Epidermal melanocyte (primary cell): Measurements from ENCODE around the gene TAF1B.

Experiments used
- DNase-seq: peaks from one replicate; pipeline ENCODE4 v3.0.0; 2011; ENCODE audit warnings: low spot score; ENCODE audit not compliant: insufficient read length

The TAF1B gene

DNA sequence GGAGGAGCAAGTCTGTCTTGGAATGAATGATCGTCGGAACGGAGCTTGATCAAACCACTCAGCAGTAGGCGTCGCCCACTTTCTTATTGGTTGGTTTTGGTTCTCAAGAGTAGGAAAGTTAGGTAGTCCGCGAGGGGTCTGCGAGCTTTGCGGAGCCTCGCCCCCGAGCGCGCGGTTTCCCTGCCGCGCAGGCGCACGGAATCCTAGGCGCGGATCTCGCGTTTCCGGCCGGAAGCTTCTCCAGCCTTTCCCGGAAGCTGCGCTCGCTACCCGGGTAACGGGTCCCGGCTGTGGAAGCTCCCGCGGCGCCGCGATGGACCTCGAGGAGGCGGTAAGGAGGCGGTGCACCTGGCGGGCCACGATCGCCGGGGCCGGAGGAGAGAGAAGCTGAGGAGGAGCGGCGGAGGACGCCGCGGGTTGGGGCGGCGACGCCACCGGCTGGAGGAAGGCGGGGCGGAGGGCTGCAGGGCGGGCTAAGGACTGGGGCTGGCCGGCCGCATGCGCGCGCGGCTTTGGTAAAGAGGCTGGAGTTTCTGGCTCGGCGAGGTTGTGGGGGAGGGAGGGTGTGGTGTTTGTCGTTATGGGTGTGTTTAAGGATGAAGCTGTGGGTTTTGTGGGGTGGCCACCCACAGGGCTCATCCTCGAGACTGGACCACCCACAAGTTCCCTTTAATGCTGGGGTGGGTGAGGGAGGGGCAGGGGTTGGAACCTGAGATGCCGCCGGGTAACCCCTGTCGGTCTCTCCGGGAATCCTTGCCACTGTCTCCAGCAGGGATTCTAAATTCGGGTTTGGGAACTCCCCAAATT, at the start of gene TAF1B:
TSS of gene TAF1B (plus strand) at position 246 of the 807 bp plus-strand sequence. CDS start at position 314, 68 bp downstream.
- DNase-seq, result peak; percentile 86

DNA sequence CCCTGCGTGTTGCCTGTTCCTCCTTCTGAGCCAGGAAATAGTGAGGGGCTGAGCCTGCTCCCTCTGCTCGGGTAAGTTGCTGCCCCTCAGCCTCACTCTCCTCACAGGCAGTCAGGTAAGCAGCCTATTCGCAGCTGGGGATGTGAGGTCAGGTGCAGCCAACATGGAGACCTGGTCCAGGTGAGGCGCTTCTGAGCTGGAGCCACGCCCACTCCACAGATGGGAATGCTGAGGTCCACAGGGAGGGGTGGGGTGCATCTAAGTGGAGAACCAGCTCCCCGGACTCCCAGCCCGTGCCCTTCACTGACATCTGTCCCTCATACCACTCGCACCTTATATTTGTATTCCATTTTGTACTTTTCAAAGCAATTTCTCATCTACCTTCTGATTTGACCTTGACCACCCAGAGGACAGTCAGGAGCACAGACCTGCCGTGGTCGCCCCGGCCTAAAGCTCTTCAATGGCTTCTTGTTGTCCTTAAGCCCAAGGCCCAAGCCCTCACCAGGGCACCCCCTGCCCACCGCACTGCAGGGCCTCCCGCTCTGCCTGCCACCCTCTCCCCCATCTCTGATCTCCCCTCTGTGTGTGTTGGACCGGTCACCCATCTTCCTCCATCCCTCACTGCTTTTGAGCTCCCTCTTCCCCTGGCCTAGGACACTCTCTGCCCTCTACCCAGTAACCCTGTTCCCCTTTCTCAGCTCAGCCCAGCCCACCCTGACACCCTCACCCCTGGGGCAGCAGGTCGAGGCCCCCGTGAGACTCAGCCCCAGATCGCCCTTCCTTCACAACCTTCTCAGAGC, 49.2 kb upstream of the TAF1B start:
- DNase-seq, result no peak

DNA sequence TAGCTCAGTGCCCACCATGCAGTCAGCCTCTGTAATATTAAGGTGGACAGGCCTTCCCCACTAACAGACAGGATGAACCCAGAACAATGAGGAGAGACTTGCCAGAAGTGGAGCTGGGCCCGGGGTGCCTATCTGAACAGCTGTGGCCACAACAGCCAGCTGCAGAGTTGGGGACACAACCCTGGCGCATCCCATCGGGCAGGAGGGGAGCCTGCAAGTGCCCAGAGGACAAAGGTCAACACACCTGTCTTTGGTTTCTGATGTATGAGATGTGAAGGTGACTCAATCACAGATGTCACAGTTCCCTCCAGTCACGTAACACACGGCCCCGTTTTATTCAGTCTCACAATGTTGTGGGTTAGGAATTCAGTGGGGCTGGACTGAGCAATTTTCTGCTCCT, 48.2 kb upstream of the TAF1B start:
- DNase-seq, result no peak

DNA sequence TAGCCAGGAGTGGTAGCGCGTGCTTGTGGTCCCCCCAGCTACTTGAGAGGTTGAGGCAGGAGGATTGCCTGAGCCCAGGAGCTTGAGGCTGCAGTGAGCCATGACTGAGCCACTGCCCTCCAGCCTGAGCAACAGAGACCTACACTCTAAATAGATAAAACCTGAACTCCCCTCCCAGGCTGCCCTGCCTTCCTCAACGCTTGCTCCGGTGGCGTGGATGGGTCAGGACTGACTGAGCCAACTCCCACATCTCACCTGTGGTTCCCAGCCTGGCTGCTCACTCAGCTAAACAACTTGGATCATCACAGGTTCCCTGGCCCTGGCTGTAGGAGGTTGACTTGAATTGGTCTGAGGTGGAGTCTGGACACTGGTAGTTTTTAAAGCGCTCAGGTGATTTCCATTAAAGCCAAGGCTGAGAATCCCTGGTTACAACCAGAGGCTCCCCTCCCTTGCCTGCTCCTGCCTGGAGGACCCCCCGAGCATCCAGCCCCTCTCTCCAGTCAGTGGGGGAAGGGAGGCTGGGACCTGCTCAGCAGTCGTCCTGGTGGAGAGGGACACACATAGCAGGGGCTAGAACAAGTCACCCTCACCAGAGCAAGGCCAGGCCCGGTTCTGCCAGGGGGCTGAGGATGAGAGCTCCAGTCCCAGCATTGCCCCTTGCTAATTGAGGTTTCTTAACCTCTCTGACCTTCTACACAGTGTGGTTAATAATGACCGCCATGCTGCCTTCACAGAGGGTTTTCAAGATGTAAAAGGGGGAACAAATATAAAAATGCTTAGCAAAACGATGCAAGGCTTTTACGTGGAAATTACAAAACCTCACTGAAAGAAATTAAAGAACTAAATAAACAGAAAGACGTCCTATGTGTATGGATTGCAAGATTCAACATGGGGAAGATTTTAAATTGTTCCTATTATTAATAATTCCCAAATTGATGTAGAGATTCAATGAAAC, 46.9 kb upstream of the TAF1B start:
- no peak for DNase-seq

DNA sequence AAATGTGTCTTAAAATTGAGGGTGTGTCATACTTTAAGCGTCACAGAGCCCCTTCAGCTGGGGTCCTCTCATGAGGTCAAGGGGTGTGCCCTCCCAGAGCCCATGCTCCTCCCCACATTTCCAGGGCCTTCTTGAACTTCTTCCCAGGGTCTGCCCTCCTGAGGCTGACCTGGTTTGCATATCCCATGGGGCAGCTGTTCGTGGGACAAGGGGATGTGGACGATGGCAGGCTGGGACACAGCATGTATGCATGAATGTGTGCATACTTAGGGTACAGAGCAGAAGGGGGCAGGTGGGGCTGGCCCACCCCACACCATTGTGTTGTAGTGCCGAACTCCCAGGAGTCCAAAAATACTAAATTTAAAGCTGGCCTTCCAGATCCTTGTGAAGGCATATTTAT, 46.2 kb upstream of the TAF1B start:
- no peak for DNase-seq

DNA sequence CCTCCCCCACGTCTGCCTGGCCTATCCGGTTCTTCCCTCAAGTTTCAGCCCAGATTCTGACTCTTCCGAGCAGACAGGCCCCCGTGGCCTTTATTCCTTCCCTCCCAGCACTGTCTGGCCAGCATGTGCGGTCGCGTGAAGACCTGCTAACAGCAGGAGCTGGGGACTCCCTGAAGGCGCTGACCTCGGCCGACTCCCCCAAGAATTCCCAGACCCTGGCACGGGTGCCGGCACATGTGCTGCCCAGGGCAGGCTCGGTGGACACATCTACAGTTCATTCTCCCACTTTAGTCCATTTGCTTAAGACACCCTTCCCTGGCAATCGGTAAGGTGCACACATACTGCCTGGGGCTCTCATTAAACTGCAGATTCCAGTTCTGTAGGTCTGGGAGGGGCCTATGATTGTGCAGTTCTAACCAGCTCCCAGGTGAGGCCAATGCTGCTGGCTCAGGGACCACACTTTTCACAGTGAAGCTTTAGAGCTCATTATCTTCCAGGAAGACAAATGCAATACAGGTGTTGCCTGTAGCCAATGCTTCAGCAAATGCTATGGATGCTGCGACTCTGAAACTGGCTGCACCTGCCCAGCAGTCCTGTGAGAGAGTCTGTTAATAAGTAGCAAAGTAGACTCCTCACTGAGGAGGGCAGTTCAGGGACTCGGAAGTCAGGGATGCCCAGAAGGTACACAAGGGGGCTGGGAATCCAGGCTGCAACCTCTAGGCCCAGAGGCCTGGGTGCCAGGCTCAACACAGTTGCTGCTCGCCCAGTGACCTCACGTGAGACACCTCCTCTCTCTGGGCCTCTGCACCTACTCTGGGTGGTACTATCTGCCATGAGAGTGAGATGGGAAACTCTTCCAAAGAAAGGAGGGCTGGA, 45.4 kb upstream of the TAF1B start:
- DNase-seq, result no peak

DNA sequence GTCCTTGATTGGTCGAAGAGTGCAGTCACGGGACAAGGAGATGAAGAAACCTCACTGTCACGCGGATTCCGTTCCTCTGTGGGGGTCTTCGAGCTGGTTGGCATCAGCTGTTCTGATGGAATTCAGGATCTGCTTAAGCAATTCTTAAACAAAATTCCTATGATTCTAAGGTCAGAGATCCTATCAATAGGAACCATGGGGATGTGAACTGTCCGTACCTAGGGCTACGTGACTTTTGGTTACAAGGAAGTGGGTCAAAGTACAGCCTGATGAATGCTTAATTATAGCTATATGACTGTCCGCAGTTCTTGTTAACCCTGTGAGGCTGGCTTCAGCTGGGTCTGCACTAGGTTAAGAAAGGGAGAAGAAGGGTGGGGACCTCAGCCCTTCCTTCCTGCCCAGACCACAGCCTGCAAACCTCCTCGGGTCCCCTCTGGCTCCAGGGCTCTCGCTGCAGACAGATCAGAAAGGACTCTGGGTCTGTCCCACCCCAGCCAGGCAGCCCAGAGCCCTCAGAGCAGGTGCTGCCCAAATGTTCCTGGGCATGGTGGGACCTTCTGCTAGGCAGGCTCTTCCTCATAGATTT, 44.2 kb upstream of the TAF1B start:
- DNase-seq, result no peak

DNA sequence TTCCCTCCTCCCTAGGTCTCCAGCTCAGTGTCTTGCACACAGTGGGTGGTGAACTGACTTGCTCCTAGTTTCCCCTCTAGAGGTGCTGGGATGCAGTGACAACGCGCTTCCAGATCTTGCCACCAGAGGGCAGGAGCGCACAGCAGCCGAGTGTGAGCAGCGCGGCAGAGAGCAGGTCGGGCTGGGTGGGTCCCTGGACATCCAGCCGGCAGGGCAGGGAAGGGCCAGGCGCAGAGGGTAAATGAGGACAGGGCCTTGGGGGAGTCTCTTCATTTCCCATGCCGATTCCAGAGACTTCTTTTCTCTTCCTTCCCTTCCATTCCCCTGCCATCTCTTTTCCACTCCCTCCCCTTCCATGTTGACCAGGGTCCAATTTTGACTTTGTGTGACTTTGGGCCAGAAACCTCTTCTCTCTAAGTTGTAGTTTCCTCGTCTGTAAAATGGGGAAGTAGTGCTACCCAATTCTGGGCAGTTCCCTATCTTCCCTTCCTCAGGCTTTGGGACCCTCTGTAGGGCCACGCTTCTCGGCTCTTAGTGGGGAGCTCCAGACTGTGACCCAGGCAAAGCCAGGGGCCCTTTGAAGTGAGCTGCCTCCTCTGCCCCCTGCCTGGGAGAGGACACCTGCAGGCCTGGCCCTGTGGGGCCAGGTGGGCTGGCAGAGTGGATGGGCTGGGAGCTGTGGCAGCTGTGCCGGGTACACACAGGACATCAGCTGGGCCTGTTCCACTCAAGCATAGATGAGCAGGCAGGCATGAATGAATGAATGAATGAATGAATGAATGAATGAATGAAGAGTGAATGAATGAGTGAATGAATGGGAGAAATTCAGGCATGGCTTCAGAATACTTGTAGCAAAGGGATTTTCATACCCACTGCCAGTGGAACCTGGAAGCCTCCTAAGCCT, 43.3 kb upstream of the TAF1B start:
- DNase-seq, result peak; percentile 63

DNA sequence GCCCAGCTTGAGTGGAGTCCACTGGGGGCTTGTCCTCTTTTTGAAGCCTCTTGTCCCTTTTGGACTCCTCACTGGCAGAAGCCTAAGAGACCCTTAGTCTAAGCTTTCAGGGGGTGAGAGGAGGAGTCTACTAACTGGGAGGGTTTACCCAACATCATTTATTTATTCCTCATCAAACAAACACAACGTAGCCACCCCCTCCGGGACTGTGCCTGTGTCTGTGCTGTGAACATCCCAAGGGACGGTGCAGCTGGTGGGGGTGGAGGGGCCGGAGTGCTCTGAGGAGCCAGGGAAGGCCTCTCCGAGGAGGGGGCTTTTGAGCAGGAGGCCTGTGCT, 42.7 kb upstream of the TAF1B start:
- no peak for DNase-seq

DNA sequence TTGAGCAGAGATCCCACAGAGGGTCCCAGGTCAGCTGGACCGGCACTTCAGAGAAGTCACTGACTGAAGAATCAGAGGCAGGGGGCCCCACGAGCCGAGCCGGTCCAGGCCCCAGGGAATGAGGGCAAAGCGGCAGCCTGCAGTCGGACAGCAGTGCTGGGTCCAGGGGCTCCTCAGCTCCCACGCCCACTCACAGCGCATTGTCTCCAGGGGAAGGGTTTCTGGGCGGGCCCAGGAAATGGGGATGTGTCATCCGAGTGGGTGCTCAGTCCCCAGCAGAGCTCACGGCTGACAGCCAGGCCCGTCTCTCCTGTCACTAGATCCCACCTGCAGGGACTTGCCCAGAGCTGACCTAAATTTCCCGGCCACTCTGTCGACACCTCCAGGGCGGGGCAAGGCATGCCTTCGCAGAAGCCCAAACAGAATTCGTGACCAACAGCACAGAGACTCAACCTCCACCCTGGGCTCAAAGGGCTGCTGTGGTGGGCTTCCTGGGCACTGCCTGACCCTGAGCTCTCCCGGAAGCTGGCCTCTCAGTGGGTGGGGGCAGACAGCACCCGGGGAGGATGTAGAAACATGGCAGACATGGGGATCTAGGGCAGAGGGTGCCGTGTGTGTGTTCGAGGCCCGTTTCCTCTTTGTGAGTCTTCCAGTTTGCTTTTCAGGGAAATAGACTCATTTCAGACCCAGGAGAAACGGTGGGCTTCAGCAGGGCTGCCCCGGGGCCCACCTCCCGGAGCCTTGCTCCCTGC, 42.1 kb upstream of the TAF1B start:
- DNase-seq, result no peak

DNA sequence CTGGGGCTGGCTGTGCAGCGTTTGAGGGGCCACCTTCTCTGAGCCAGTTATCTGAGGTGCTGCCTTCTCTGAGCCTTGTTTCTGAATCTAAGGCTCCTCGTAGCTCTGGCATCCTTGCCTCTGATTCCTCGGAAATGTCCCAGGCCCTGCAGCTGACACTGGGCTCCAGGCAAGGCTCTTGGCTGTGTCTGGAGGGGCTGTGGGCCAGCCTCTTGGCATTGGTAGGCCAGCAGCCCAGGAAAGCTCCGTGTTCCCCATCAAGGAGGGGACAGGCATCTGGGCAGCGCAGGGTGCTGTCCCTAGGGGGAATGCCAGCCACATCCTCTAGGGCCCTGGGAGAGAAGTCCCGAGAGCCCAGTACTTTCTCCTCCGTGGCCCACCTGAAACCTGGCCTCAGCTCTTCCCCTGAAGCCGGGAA, 40.7 kb upstream of the TAF1B start:
- DNase-seq, result no peak

DNA sequence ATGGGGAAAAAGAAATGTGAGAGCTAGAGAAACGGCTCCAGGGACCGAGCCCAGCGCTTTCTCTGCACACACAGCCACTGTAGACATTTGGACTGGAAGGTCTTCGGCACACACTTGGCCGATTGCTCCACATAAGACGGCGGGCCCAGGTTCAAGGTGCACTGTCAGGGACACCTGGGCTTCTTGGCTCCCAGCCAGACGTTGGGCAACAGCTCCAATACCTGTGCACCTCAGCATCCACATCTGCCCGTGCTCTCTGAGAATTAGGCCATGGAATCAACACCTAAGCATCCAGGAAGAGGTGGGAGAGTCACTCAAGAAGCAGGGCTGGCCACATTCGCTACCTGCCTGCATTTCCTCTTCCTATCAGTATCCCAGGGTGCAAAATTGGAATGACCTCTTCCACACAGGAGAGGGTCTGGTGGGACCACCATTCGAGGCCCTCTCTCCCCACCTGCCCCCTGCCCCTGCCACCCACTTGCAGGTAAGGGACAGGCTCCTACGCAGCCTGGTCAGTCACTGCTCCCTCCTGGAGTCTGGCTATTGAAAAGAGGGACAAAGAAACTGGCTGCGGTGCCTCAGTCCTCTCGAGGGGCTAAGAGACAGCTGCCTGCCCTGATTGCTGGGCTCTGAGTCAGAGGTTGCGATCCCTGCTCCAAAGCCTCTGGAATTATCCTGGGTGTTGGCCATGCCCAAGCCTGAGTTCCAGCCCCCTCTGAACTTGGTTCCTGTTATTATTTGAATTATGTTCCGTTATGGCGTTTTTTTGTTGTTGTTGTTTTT, 40.1 kb upstream of the TAF1B start:
- DNase-seq, result no peak

DNA sequence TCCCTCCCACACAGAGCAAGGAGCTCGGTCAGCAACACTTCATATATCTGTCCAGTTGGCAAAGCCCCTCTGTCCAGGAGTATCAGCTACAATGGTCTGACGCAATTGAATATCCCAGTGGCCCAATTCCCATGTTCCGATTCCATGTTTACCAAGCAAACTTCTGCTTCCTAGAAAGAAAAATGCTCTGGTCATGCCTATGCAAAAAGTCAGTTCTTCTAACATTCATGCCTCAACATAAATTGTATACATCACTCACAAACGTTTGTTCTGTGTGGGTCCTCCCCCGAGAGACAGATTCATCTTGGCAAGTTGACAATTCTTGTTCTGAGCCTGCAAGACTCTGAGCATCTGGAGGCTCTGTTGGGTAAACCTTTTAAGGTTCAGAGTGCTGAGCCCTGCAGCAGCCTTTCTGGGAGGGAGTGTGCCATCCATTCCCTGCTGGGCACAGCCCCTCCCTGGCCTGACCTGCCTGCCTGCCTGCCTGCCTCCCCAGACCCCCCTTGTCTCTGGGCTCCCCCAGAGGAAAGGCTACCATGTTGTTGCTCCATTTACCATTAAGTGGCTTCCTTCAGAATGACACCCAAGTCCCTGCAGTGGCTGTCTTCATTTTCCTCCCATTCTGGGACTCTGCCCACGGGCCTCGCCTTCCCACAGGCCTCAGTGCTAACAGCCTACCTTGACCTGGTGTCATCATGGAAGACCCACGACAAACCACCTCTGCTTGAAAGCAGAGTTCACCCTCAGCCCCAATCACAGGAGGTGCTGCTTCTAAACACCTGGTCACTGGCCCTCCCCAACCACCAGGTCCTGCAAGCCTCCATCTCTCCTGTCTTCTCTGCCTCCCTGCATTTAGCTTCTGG, 37.6 kb upstream of the TAF1B start:
- DNase-seq, result no peak

DNA sequence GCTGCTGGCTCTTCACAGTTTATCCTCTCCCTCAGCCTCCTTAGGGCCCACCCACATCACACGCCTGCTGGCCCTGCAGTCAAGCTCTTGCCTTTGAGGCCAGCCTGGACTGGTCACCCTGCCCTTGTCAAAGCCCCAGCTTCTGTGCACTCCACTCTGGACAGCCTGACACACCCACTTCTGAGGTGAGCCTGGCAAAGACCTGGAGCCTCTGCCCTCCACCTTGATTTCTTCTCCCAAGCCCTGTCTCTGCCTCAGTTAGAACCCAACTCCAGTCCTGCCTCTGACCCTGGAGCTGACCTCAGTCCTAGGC, 37.0 kb upstream of the TAF1B start:
- DNase-seq, result no peak

DNA sequence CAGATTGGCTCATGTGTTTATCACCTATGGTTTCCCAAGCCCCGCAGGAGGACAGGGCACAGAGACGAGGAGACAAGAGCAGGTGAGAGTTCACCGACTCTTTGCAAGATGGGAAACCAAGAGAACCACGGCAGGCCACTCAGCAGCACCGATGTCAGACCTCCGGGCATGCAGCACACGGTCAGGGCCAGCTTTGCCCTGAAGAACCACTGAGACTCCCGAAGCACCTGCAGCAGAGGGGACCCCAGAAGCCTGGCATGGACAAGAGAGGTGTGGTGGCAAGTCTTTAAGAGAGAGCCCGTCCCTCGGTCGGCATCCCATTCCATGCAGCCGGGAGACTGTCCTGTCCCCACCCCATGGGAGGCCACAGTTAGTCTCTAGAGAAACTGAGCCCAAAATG, 36.6 kb upstream of the TAF1B start:
- DNase-seq, result no peak

DNA sequence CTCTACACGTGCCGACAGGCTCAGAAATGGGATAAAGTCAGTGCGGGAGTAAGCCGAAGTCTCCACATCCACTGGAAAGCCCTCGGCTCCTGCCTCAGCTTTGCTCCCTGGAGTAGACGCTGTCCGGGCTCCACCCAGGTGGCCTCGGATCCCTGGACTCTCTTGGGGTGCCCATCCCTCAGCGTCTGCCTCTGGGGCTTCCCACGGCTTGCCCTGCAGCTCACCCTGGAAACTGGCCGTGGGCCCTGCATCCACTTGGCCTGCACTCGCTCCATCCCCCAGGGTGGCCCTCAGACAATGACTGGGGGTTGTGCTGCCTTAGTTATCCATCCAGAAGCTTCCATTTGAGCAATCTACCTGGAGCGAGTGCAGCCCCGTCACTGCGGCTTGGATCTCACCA, 36.2 kb upstream of the TAF1B start:
- DNase-seq, result no peak
